ENCODE results near the gene CCN5.

DNA sequence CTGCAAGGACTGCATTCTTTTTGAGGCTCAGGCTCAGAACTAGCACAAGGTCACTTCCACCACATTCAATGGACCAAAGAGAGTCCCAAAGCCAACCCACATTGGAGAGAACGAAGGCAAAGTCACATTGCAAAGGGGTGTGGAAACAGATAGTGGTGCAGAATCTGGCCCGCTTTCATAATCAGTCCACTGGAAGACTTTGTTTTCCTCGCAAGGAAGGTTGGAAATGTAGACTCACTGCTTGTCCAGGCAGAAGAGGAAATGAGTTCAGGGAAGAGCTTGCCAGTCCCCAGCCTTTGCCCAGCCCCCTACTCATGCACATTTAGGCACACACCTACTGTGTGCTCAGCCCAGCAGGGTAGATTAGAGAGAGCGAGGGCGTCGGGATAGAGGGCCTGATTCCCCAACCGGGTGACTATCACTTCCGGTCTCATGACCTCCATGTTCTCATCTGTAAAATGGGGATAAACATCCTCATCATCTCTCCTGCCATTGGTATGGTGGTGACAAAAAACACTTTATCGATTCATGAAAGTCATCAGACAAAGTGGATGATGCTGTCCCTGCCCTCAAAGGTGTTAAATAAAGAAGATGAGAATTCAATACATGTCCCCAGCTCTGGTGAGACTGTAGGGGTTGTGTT is 24.3 kb upstream of the CCN5 start:
- TF ChIP-seq, protein P1, sequence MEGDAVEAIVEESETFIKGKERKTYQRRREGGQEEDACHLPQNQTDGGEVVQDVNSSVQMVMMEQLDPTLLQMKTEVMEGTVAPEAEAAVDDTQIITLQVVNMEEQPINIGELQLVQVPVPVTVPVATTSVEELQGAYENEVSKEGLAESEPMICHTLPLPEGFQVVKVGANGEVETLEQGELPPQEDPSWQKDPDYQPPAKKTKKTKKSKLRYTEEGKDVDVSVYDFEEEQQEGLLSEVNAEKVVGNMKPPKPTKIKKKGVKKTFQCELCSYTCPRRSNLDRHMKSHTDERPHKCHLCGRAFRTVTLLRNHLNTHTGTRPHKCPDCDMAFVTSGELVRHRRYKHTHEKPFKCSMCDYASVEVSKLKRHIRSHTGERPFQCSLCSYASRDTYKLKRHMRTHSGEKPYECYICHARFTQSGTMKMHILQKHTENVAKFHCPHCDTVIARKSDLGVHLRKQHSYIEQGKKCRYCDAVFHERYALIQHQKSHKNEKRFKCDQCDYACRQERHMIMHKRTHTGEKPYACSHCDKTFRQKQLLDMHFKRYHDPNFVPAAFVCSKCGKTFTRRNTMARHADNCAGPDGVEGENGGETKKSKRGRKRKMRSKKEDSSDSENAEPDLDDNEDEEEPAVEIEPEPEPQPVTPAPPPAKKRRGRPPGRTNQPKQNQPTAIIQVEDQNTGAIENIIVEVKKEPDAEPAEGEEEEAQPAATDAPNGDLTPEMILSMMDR (IDR thresholded peaks at IDR 0.05): no peak
- no peak for TF ChIP-seq POLR2A (IDR thresholded peaks at IDR 0.05)
- no peak for TF ChIP-seq EP300 (IDR thresholded peaks at IDR 0.05)

Data from ovary (tissue), 3 donors.